Measurements from ENCODE around the gene UBL7. TPM values are rescaled to one million over a fixed set of nuclear protein-coding genes. Genes with fewer than 3 reads are reported as not detected.

Gene UBL7
- polyA plus RNA-seq, 3 donors: 43.4 to 103 (median 95.1) TPM

DNA sequence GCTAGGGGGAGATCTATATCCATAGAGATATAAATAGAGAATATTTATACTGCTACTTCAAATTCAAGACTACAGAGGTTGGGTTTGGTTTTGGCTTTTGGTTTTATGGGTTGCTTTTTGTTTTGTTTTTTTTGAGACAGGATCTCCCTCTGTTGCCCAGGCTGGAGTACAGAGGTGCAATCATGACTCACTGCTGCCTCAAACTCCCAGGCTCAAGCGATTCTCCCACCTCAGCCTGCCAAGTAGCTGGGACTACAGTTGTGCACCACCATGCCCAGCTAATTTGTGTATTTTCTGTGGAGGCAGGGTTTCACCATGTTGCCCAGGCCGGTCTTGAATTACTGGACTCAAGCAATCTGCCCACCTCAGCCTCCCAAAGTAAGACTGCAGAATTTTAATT, 3.9 kb upstream of the UBL7 start:
- DNase-seq: no peak
- peaks cover 26% of the 10 kb centered on the region for H3K79me2 ChIP-seq (ENCODE audit: insufficient read depth, low read length)
- peaks cover 0 to 3% (median 0%) of the 10 kb centered on the region in 3 donors for H3K27me3 Mint-ChIP-seq (ENCODE audit: low read depth in 3 of 3)
- peaks cover 0 to 8% of the 10 kb centered on the region in 2 donors for H3K36me3 ChIP-seq (replicated peaks in 1 of 2; ENCODE audit: control insufficient read depth in 1 of 2, insufficient read depth in 2 of 2, low read length in 2 of 2)
- no peak overlapping the region for H3K4me2 ChIP-seq (replicated peaks; ENCODE audit: extremely low read depth, low read length, poor library complexity, severe bottlenecking)
- no peak overlapping the region for H3K9ac ChIP-seq (ENCODE audit: insufficient read depth, low read length, poor library complexity, severe bottlenecking)
- WGBS (ENCODE audit: insufficient coverage): no CpG with 5 or more reads among the region's 2 CpGs
- no peak overlapping the region for H3K4me3 ChIP-seq (replicated peaks in 1 of 3; ENCODE audit: low read depth in 2 of 3, low read length in 3 of 3)
- H3K4me3 Mint-ChIP-seq: no peak overlapping the region
- H3K9me3 Mint-ChIP-seq: peaks cover 0 to 10% (median 4%) of the 10 kb centered on the region in 7 donors
- no peaks in the 10 kb centered on the region for H3K27me3 ChIP-seq (ENCODE audit: control insufficient read depth in 2 of 2, insufficient read depth in 2 of 2, low read length in 2 of 2)
- H3K27ac ChIP-seq (ENCODE audit: low read depth in 1 of 2, low read length in 2 of 2): no peak overlapping the region
- peaks cover 17 to 24% of the 10 kb centered on the region in 2 donors for H3K4me1 ChIP-seq (ENCODE audit: control insufficient read depth in 1 of 2, insufficient read depth in 2 of 2, low read length in 2 of 2)
- H3K4me1 Mint-ChIP-seq: peaks cover 36% of the 10 kb centered on the region
- peaks cover 9 to 37% of the 10 kb centered on the region in 2 donors for H3K36me3 Mint-ChIP-seq
- H3K9me3 ChIP-seq (replicated peaks in 1 of 2; ENCODE audit: control insufficient read depth in 1 of 2, insufficient read depth in 1 of 2, low read length in 2 of 2): no peaks in the 10 kb centered on the region
- no peaks in the 10 kb centered on the region for H4K20me1 ChIP-seq (ENCODE audit: insufficient read depth, low read length)
- H3K27ac Mint-ChIP-seq: peak overlapping the region in 1 of 7 donors; percentile 81
- TF ChIP-seq, protein P1, sequence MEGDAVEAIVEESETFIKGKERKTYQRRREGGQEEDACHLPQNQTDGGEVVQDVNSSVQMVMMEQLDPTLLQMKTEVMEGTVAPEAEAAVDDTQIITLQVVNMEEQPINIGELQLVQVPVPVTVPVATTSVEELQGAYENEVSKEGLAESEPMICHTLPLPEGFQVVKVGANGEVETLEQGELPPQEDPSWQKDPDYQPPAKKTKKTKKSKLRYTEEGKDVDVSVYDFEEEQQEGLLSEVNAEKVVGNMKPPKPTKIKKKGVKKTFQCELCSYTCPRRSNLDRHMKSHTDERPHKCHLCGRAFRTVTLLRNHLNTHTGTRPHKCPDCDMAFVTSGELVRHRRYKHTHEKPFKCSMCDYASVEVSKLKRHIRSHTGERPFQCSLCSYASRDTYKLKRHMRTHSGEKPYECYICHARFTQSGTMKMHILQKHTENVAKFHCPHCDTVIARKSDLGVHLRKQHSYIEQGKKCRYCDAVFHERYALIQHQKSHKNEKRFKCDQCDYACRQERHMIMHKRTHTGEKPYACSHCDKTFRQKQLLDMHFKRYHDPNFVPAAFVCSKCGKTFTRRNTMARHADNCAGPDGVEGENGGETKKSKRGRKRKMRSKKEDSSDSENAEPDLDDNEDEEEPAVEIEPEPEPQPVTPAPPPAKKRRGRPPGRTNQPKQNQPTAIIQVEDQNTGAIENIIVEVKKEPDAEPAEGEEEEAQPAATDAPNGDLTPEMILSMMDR (IDR thresholded peaks at IDR 0.05): no peak
- intact Hi-C loops (cut with micrococcal nuclease): loop anchor here (5.0 to 10.0 kb wide), 3 partner anchors 77 to 152 kb away; partner anchors contain the start of genes CLK3 (in 2 of the 2) and ARID3B (in 1 of the 2)
- H2AFZ ChIP-seq (ENCODE audit: insufficient read depth, low read depth, low read length, poor library complexity, severe bottlenecking): no peak overlapping the region

DNA sequence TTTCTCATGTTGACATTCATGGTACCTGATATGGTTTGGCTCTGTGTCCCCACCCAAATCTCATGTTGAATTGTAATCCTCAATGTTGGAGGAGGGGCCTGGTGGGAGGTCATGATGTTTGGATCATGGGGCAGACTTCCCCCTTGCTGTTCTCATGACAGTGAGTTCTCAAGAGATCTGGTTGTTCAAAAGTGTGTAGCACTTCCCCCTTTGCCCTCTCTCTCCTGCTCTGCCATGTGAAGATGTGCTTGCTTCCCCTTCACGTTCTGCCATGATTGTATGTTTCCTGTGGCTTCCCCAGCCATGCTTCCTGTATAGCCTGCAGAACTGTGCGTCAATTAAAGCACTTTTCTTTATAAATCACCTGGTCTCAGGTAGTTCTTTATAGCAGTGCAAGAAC, 3.3 kb upstream of the UBL7 start:
- Mint-ChIP-seq H3K27me3 (ENCODE audit: low read depth in 3 of 3) (peaks cover 0 to 3% (median 0%) of the 10 kb centered on the region in 3 donors), H3K4me3 (no peak overlapping the region), H3K9me3 (peaks cover 0 to 10% (median 4%) of the 10 kb centered on the region in 7 donors), H3K27ac (peak overlapping the region; percentile 61 to 91 (median 86)), H3K4me1 (peaks cover 34% of the 10 kb centered on the region), H3K36me3 (peaks cover 9 to 31% of the 10 kb centered on the region in 2 donors)
- Histone ChIP-seq H4K20me1 (ENCODE audit: insufficient read depth, low read length) (no peaks in the 10 kb centered on the region), H3K27me3 (ENCODE audit: control insufficient read depth in 2 of 2, insufficient read depth in 2 of 2, low read length in 2 of 2) (no peaks in the 10 kb centered on the region), H3K4me1 (ENCODE audit: control insufficient read depth in 1 of 2, insufficient read depth in 2 of 2, low read length in 2 of 2) (peaks cover 18 to 27% of the 10 kb centered on the region in 2 donors), H2AFZ (ENCODE audit: insufficient read depth, low read depth, low read length, poor library complexity, severe bottlenecking) (peak overlapping the region; percentile 4), H3K4me2 (replicated peaks; ENCODE audit: extremely low read depth, low read length, poor library complexity, severe bottlenecking) (peak overlapping the region; percentile 9), H3K27ac (ENCODE audit: low read depth in 1 of 2, low read length in 2 of 2) (peak overlapping the region in 1 of 2 donors; percentile 46), H3K9me3 (replicated peaks in 1 of 2; ENCODE audit: control insufficient read depth in 1 of 2, insufficient read depth in 1 of 2, low read length in 2 of 2) (no peaks in the 10 kb centered on the region), H3K9ac (ENCODE audit: insufficient read depth, low read length, poor library complexity, severe bottlenecking) (no peak overlapping the region), H3K79me2 (ENCODE audit: insufficient read depth, low read length) (peaks cover 31% of the 10 kb centered on the region), H3K4me3 (replicated peaks in 1 of 3; ENCODE audit: low read depth in 2 of 3, low read length in 3 of 3) (no peak overlapping the region), H3K36me3 (replicated peaks in 1 of 2; ENCODE audit: control insufficient read depth in 1 of 2, insufficient read depth in 2 of 2, low read length in 2 of 2) (peaks cover 0 to 6% of the 10 kb centered on the region in 2 donors)
- intact Hi-C loops (cut with micrococcal nuclease): loop anchor here (5.0 to 10.0 kb wide), 3 partner anchors 78 to 153 kb away; partner anchors contain the start of genes CLK3 (in 2 of the 2) and ARID3B (in 1 of the 2)
- WGBS (ENCODE audit: insufficient coverage): 0% methylated on average over 2 of the region's 2 CpGs
- TF ChIP-seq, protein P1 (IDR thresholded peaks at IDR 0.05): no peak
- peak; percentile 59 to 75 (median 61) for DNase-seq
